GM21786 (cell line): ENCODE measurements around the gene TFF1.
A peak's percentile ranks its signal among the peaks of the same experiment; 100 is the strongest.

ENCODE experiments used
- ATAC-seq: cut with Tn5 transposase; IDR thresholded peaks from one replicate; pipeline ENCODE4 v1.9.1; 2021; ENCODE audit not compliant: unreplicated experiment

The TFF1 gene

DNA sequence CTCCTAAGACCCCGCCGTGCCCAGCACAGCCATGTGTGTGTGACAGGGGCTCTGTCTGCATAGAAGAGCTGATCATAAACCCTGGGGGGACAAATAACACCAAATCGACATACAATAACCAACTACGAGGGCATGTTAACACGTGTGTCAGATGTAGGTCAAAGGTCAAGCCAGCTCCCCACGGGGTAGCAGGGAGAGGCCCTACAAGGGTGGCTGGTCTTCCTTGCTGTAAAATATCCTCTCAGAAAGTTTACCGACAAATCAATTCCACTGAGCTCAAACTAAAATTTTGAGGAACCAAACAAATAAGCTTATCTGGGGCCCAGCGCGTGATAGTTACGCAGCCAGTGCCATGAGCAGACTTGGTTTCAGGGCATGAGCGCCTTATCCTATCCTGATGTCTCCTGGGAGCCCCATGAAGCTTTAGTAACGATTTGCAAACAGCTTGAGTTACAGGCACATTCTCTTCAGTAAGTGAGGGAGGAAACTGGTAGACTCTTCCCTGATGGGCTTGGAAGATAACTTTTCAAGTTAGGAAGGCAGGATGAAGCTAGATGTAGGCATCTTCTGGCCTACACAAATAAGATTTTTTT lies 32.2 kb upstream of the TFF1 start:
- no peak for ATAC-seq

DNA sequence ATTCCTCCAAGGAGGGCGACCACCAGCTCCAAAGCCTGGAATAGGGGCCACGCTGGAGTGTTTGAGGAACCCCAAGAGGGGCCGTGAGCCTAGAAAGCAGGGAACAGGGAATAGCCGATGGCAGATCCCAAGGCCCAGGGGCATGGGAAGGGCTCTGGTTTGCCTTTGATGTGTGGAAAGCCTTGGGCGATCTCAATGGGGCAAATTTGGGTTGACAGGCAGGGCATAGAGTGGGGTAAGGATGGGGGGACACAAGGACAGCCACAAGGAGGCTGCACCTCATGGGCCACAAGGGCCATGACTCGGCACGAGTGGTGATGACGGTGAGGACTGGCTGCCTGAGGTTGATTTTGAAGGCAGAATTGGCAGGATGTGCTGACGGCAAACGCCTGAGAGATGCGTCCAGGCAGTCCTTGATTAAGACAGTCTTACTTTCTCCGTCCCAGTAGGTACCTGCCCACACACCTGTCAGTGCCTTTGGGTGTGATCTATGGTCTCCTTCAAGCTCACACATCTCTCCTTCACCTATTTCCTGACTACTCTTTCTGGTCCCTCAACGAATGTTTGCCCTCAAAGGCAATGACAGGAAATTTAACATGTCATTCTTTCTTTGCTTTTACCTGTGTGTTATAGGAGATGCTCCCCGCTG lies 31.5 kb upstream of the TFF1 start:
- ATAC-seq, result no peak

DNA sequence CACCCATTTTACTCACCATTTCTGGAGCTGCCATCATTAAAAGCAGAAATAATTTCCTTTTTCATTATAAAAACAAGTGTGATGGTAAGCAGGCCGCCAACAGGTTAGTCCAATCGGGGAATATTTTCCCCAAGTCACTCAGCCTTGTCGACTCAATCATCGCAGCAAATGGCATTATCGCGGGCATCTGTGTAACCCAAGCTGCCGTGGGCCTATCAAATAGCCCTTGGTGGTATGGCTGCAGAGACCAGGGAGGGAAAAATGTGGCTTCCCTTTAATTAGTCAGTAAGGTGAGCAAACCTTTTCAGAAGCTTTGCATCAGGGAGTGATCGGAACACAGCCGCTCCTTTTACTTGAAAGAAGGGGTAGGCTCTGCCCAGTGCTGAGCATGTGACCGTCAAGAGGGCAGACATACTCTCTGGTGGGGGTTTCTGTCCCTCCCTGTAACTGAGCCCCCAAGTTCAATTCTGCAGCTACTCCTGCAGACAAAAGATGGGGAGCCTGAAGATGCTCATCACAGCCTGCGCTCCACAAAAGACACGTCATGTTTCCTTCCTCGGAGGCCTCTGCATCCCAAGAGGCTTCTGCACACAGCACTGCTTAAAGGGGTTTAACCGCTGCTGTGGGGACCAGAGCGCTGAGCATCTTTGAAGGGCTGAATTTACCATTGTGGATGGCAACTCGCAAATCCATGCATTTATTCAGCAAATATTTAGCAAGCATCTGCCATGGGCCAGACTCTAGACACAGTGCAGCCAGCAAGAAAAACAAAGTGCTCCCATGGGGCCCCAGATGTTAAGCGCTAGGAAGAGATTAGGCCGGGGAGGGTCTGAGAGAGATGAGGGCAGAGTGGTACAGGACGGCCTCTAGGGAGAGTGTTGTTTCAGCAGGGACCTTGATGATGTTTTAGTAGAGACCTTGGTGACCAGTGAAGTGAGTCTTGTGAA lies 30.7 kb upstream of the TFF1 start:
- ATAC-seq, result no peak

DNA sequence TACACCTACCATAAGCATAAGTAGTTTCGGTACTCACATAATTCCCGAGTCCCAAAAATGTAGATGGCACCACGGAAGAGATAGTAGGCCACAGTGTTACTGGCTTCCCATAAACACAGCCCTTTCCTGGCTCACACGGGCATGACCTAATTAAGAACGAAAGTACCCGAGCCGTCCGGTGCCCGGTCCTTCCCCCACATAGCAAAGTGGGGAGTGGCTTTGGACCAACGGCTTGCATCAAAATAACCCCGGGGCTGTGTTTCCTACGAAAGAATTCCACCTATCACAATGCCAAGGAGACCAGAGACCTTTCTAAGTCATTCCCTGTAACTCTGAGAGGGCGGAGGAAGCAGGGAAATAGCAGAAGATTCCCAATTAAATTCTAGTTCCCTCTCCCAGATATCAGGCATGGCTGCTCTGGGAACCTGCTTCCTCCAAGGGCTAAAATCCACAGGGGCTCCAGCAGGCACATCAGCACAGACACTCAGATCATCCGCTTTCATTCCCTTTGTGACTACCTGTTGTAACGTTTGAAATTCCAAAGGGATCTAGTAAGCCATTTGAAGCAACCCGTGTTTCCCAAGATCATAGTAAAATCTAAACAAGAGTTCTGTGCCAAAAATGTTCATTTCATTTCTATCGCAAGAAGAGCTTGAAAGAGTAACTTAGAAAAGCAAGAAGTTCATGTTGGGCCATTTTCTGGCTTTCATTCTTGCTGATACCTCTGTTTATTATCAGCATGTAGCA lies 29.7 kb upstream of the TFF1 start, which contains the start of gene TMPRSS3:
TMPRSS3 (minus strand) TSS at position 148 of the 747 bp plus-strand sequence. CDS start 635 bp downstream, outside the sequence.
- no peak for ATAC-seq

DNA sequence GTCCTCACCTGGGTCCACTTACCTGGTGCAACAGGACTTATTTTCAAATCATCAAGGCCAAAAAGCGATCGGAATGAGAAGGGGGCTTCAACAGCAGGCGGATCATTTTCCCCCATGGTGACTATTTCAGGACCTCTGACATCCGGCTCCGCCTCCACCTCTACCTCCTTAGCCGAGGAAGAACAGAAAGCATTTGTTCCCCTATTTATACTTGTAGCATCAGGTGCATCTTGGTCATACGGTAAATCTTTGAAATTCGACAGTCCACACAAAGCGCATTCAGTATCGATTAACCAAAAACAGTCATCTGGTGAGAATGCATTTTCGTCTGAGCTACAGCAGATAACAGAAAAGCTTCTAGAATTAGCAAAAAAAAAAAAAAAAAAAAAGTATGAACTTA lies 29.0 kb upstream of the TFF1 start:
- no peak for ATAC-seq

DNA sequence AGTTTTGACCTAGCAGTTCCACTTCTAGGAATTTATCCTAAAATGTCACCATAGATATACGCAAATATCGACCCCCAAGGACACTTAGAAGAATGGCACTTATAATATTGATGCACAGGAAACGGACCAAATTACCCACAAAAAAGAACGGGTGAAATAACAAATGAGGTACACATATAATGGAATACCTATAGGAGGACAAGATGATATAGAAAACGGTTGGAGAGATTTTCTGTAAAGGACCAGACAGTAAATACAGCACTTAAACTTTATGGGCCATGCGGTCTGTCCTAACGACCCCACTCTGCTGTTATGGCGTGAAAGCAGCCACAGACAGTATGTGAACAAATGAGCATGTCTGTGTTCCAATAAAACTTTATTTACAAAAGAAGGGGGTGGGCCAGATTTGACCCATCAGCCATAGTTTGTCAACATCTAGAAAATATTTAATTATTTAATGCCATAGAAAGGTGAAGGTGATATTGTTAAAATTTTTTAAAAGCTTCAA lies 27.2 kb upstream of the TFF1 start:
- ATAC-seq, result no peak

DNA sequence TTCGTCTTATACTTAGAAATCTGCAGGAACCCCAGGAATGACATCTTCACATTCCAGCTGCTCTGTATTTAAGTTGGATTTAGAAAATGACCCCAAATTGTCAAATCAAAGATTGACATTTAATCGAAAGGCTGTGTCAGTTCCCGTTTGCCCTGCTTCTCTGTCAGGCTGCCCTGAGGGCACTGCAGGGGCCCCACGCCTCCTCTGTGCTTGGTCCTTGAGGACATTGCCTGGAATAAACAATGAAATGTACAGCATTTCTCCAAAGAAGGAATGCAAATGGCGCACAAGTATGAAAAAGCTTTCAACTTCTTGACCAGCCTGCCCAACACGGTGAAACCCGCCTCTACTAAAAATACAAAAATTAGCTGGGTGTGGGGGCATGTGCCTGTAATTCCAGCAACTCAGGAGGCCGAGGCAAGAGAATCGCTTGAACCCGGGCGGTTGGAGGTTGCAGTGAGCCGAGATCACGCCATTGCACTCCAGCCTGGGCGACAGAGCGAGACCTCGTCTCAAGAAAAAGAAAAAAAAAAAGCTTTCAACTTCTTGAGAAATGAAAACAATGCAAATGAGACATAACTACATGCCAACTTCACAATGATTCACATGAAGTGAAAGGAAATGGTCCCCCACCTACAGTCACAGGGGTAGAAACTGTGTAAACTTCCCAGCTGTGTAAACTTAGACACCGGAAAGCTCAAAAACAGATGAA lies 26.6 kb upstream of the TFF1 start:
- ATAC-seq, result peak; percentile 81

DNA sequence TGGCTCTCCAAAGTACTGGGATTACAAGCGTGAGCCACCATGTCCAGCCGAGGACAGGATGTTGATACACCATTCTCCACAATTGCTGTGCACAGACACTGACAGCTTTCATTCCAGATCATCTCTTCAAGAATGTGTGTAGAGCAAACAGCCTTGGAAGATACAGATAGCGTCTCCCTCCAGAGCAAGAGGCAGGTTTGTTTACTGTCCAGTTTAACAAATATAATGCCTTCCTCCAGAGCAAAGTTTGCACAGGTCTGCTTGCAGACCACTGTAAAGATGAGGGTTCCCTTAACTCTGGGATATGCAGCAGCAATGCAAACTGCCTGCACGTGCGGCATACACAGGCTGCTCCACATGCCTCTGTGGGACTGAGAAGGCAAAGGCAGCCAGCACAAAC lies 25.0 kb upstream of the TFF1 start:
- ATAC-seq, result no peak

DNA sequence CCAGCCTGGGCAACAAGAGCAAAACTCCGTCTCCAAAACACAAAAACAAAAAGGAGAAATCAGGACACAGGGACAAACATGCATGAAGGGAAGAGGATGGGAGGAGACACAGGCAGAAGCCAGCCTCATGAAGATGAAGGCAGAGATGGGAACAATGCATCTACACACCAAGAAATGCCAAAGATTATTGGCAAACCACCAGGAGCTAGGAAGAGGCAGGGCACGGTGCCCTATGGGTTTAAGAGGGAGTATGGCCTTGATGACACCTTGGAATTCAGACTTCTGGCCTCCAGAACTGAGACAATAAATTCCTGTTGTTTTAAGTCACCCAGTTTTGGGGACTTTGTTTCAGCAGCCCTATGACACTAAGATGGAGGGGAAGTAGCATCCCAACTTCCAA lies 24.4 kb upstream of the TFF1 start:
- ATAC-seq, result no peak

DNA sequence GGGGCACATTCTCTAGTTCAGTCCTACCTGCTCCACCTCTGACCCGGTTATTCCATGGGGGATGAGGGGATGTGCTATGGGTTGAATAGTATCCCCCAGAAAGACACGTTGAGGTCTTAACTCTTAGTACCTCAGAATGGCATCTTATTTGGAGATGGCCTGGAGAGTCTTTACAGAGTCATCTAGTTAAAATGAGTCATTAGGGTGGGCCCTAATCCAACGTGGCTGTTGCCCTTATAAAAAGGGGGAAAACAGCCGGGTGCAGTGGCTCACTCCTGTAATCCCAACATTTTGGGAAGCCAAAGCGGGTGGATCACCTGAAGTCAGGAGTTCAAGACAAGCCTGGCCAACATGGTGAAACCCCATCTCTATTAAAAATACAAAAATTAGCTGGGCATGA lies 23.9 kb upstream of the TFF1 start:
- no peak for ATAC-seq

DNA sequence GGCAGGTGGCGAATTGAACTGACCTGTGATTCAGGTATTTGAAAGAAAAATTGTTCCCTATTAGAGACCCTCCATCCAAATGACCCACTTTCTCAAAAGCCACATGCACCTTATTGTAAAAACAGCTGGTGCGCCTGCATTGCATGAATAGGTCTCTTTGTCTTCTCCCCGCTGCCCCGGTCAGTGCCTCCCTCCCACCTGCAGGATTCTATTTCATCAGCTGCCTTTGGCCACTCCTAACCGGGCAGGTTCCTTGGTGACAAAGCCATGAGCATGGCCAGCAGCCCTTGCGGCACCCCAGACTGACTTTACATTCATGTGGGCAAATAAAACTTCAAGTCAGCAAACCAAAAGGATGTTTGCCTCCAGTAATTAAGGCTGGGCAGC lies 23.1 kb upstream of the TFF1 start:
- no peak for ATAC-seq

DNA sequence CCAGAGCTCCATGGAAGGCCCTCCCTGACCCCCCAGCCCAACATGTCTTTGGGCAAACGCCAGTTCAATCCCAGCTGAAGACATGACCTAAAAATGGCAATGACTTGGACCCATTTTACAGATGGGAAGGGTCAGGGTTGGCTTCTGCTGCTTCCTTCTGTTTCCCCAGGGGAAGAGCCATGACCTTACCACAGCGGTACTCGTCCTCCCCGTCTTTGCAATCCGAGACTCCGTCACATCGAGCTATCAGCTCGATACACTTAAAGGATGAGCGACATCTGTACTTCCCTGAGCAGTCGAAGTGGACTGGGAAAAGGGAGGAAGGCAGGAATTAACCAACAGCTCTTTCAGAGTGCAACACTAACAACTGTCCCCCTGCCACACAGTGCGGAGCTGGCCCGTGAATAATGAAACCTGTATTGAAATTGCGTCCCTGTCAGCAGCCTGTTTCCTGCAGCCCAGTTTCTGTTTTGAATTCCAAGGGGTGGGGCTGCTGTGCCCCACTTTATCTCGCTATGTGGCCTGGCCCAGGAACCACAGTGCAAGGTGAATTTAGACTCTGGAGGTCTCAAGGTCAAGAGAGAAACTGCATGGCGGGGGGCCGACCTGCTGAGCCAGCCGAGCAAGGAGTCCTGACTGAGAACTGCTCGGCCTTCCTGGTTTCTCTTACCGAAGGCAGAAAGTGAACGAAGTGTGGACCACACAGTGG lies 22.6 kb upstream of the TFF1 start:
- no peak for ATAC-seq

DNA sequence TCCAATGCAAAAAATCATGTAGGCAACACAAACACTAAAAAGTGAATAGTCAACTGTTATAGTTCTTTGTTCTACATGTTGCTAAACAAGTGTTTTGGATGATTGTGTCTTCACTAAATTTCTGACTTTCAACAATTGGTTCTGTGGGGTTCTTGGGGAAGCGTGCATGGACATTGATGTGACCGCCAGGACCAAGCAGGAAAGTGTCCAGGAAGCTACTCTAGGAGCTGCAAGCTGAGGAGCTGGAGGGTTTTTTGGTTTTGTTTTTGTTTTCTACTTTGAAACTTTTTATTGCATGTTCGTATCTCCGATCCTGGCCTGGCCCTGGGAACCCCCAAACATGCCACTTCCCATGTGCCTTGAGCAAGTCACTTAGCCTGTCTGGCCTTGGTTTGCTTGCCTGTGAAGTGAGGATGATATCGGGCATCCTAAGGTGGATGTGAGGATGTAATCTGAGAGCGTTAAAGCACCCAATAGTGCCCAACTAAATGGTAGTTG lies 21.6 kb upstream of the TFF1 start:
- no peak for ATAC-seq

DNA sequence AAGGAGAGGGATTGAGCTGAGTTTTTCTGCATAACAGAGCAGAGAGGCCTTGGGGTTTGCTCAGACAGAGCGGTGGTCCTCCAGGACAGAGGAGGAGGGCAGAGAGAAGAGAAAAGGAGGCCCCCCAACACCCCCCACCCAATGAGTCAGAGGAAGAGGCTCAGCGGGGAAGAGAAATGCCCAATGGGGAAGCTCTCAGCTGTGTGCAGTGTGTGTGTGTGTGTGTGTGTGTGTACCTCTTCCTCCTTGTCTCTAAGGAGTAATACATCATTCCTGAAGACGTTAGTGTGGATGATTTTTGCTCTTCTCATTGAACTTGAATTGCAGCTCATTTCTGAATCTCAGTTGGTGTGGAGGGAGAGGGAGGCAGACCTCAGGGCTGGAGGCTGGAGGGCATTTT lies 20.8 kb upstream of the TFF1 start:
- no peak for ATAC-seq

DNA sequence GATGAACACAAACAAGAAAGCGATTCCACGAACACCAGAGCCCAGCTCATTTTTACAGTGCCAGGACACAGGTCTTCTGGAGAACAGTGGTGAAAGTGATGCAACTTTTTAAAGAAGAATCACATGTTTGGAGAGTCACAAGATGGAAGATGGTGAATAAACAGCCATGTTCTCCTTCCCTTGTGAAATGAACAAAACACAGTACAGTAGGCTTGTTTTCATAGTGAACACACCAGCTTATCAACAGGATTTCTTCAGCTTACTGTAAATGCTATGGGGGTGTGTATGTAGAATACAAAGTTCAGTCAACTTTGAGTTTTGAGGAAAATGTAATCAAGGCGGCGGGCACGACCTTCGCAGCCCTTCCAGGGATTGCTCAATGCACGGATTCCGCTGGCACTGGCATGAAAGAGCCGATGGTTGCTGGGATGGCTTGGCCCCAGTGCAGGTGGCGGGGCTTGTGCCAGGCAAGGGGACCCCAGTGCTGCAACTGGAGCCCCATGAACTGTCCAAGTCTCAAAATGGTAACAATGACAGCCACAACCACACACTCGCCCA lies 19.8 kb upstream of the TFF1 start:
- ATAC-seq, result no peak

DNA sequence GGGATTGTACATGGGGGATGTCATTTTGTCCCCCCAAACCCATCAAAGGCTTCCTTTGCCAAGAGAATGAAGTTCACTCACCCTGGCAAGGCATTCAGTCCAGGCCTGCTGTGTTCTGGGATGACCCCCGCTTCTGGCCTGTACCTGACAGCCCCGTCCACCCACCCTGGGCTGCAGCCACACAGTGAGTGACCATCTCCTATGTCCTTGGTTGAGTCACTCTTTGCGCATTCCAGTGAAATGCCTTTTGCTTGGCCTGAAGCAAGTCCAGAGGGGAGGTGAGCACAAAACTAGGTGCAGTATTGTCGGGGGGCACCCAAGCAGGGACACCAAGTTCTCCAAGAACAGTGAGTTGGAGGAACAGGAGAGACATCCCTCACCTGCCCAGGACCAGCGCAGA lies 19.3 kb upstream of the TFF1 start:
- ATAC-seq, result no peak

DNA sequence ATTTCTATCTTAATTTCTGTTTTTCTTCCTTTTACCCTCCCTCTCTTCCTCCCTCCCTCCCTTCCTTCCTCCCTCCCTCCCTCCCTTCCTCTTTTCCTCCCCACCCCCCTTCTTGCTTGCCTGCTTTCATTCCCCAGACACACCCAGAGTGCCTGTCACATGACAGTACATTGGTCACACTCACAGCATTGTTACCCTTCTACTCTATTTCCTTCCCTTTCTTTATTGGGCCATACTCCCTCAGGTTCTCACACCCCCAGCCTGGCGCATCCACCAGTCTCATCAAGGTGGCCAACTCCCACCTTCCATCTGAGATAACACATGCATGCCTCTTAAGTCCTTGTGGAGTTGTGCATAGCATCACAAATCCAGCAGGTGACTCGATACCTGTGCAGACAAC lies 18.7 kb upstream of the TFF1 start:
- no peak for ATAC-seq

DNA sequence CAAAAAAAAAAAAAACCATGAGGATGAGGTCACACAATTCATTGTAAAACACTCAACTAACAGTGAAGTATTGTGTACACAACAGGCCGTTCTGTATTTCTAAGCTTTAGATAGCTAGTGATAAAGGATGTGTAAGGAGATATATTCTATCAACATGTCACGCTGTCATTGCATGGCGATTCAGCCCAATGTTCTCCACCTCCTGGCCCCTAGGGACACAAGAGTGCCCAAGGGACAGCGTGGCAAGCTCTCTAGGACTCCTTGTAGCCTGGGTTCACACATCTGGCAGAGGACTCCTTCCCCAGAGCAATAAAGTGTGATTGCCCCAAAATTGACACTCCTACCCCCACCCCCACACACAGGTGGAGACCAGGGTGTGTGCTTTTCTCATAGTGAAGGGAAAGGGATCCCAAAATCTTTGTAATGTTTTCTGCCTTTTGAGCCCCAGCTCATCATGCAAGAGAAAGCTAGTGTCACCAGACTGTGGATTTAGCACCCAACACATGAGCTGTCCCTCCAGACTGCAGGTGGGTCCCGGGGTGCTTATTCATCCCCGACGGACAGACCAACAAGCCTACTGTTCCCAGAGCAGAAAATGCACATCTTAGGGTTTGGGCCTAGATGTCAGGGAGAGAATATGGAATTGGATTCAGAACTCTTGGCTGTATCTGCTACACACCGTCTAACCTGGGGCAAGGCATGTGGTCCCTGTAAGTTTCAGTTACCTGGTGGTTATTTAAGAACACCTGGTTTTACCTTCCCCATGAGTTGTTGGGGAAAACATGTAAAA lies 18.0 kb upstream of the TFF1 start:
- ATAC-seq, result no peak

DNA sequence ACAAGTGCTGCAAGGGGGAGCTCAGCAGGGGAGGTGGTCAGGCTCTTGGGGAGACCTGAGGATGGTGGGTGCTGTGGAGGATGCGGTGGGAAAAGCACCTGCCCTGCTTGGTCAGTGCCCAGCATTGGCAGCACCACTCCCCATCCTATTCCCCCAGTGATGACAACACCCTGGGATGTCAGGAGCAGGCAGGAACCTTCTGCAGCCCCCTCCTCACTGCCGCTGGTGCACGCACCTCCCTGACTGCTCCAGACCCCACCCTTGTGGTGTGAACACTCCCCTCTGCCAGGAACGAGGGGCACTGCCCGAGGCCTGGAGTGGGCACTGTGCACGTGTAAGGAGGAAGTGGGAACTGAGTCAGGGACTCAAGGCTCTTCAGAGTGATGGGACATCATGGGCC lies 17.0 kb upstream of the TFF1 start:
- ATAC-seq, result no peak
